ENCODE data around the gene KRT77. TPM values are rescaled to one million over a fixed set of nuclear protein-coding genes. Genes with fewer than 3 reads are reported as not detected.

The KRT77 gene
- total RNA-seq, 1 experiment from 2014 or later: not detected

DNA sequence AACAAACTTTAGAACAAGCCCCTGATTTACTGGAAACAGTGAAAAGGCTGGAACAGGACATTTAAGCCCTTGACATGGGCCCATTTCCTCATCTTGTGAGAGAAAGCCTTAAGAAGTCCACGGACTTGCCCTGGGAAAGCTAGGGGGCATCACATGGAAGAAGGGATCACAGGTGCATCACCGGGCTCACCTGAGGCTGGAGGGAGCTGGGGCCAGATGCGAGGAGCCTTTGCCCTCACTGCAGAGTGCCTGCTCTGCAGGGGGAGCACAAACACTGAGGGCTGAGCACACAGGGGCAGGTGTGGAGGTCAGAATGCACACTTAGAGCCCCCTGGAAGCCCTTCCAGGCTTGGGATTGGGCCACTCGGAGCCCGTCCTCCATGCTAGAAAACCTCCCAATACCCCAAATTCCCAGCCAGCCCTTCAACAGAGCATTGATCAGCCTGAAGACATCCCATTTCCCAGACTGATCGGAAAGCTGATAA lies 17.9 kb downstream of the KRT77 start (continued):
- TF ChIP-seq, protein P1, sequence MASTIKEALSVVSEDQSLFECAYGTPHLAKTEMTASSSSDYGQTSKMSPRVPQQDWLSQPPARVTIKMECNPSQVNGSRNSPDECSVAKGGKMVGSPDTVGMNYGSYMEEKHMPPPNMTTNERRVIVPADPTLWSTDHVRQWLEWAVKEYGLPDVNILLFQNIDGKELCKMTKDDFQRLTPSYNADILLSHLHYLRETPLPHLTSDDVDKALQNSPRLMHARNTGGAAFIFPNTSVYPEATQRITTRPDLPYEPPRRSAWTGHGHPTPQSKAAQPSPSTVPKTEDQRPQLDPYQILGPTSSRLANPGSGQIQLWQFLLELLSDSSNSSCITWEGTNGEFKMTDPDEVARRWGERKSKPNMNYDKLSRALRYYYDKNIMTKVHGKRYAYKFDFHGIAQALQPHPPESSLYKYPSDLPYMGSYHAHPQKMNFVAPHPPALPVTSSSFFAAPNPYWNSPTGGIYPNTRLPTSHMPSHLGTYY (CRISPR knock-in tag; IDR thresholded peaks at IDR 0.05): no peak
- TF ChIP-seq, protein P2, sequence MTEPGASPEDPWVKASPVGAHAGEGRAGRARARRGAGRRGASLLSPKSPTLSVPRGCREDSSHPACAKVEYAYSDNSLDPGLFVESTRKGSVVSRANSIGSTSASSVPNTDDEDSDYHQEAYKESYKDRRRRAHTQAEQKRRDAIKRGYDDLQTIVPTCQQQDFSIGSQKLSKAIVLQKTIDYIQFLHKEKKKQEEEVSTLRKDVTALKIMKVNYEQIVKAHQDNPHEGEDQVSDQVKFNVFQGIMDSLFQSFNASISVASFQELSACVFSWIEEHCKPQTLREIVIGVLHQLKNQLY (CRISPR knock-in tag; IDR thresholded peaks at IDR 0.05): no peak
- TF ChIP-seq ESRRA (CRISPR knock-in tag; IDR thresholded peaks at IDR 0.05; ENCODE audit: borderline replicate concordance): no peak
- TF ChIP-seq ZBTB21 (CRISPR knock-in tag; IDR thresholded peaks at IDR 0.05; ENCODE audit: borderline replicate concordance): no peak

DNA sequence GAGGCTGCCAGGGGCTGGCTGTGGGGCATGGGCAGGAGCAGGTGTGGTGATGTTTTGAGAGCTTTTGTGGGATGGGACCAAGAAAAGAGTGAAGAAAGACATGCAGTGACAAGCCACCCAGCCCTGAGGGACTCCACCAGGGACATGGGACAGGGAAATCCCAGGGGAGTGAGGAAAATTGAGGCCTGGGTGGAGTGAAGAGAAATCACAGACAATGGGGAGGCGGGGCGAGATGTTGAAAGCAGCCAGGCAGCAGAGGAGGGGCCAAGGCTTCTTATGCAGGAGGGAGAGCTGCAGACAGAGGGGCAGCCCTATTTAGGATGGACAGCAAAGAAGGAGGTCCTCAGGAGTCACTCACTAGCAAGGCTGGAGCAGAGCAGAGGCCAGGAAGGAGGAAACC lies 18.9 kb downstream of the KRT77 start:
- no peaks in the 10 kb centered on the region for H3K9me3 Mint-ChIP-seq
- peaks cover 4% of the 10 kb centered on the region; the same call in 1 of the 2 replicates for H3K4me1 Mint-ChIP-seq
- CTCF ChIA-PET: interaction anchor here (0.7 to 1.9 kb wide), 2 partner anchors 99 to 181 kb away, joined by 3 to 6 read pairs; no protein-coding TSS in a partner anchor
- H3K36me3 Mint-ChIP-seq: no peaks in the 10 kb centered on the region
- H3K27ac Mint-ChIP-seq: no peak overlapping the region
- POLR2A ChIA-PET: no interaction called here
- no peak for TF ChIP-seq CDX4 (CRISPR knock-in tag; IDR thresholded peaks at IDR 0.05; ENCODE audit: borderline replicate concordance)
- no peak for TF ChIP-seq EMX1 (CRISPR knock-in tag; IDR thresholded peaks at IDR 0.05)
- no peak for TF ChIP-seq GTF2I (CRISPR knock-in tag; conservative IDR thresholded peaks at IDR 0.05)
- no peak for TF ChIP-seq MAX (CRISPR knock-in tag; IDR thresholded peaks at IDR 0.05)
- no peak for TF ChIP-seq ZMAT4 (CRISPR knock-in tag; IDR thresholded peaks at IDR 0.05)
- TF ChIP-seq IRF2 (CRISPR knock-in tag; IDR thresholded peaks at IDR 0.05; ENCODE audit: borderline replicate concordance, low read depth): no peak
- TF ChIP-seq JAZF1 (CRISPR knock-in tag; IDR thresholded peaks at IDR 0.05): no peak
- no peak for TF ChIP-seq HMGA2 (CRISPR knock-in tag; IDR thresholded peaks at IDR 0.05)
- TF ChIP-seq E2F4 (CRISPR knock-in tag; IDR thresholded peaks at IDR 0.05; ENCODE audit: borderline replicate concordance, low read depth): no peak
- TF ChIP-seq, protein P3, sequence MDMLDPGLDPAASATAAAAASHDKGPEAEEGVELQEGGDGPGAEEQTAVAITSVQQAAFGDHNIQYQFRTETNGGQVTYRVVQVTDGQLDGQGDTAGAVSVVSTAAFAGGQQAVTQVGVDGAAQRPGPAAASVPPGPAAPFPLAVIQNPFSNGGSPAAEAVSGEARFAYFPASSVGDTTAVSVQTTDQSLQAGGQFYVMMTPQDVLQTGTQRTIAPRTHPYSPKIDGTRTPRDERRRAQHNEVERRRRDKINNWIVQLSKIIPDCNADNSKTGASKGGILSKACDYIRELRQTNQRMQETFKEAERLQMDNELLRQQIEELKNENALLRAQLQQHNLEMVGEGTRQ (CRISPR knock-in tag; IDR thresholded peaks at IDR 0.05): no peak
- no peak for TF ChIP-seq ZNF423 (CRISPR knock-in tag; IDR thresholded peaks at IDR 0.05)
- TF ChIP-seq NR2C2 (CRISPR knock-in tag; IDR thresholded peaks at IDR 0.05): no peak
- no peak for TF ChIP-seq AR (CRISPR knock-in tag; IDR thresholded peaks at IDR 0.05)
- TF ChIP-seq ZNF121 (CRISPR knock-in tag; IDR thresholded peaks at IDR 0.05): no peak
- no peak for TF ChIP-seq PRRX2 (CRISPR knock-in tag; IDR thresholded peaks at IDR 0.05)
- TF ChIP-seq TEAD1 (CRISPR knock-in tag; IDR thresholded peaks at IDR 0.05): no peak
- no peak for TF ChIP-seq ATF1 (CRISPR knock-in tag; IDR thresholded peaks at IDR 0.05)
- no peak for TF ChIP-seq MXD4 (CRISPR knock-in tag; IDR thresholded peaks at IDR 0.05; ENCODE audit: borderline replicate concordance)
- DNase-seq (ENCODE audit: low spot score): no peak
- H3K4me3 Mint-ChIP-seq: no peak overlapping the region
- H3K27me3 Mint-ChIP-seq (ENCODE audit: low read depth): peaks cover 15% of the 10 kb centered on the region
- ATAC-seq: no peak

Measured in WTC11 (cell line).